Daoy (cell line): Measurements from ENCODE around the gene DNM3. TPM values are rescaled to one million over a fixed set of nuclear protein-coding genes. Genes with fewer than 3 reads are reported as not detected.
"Not testable (repeated sequence)": the region's sequence is repeated elsewhere in the genome, so short reads cannot be mapped to it uniquely, and the experiment has no call there.

ENCODE experiments used
- DNase-seq: peaks from one replicate; pipeline ENCODE4 v3.0.0-alpha.2; 2015; ENCODE audit warnings: low read depth
- total RNA-seq: library from RNA; depleted of rRNA; stranded (reverse); fragments of >200 nt; shearing (Covaris generic); gene quantifications from 2 replicates; pipeline ENCODE4 v1.2.3, GENCODE V29; 2014

The DNM3 gene
- total RNA-seq, 1 experiment from 2014 or later: 4.5 TPM

GRCh38 chr1:172024516-172024915 is 183.2 kb downstream of the DNM3 start:
- peak; percentile 11 for DNase-seq

- peak; percentile 32 for DNase-seq
Measured at GRCh38 chr1:172024944-172025738, 183.8 kb downstream of the DNM3 start.

GRCh38 chr1:172040466-172040865 is 199.2 kb downstream of the DNM3 start:
- peak; percentile 82 for DNase-seq

GRCh38 chr1:172041102-172041501 is 199.8 kb downstream of the DNM3 start:
- no peak for DNase-seq

- peak; percentile 16 for DNase-seq
Measured at GRCh38 chr1:172041742-172042141, 200.4 kb downstream of the DNM3 start.

GRCh38 chr1:172043900-172044299 is 202.6 kb downstream of the DNM3 start:
- DNase-seq: no peak

- DNase-seq: no peak
Measured at GRCh38 chr1:172051898-172052297, 210.6 kb downstream of the DNM3 start.

- no peak for DNase-seq
Measured at GRCh38 chr1:172054172-172054571, 212.9 kb downstream of the DNM3 start.

- not testable (repeated sequence) for DNase-seq
Measured at GRCh38 chr1:172055816-172056419, 214.6 kb downstream of the DNM3 start.

- DNase-seq: no peak
Measured at GRCh38 chr1:172068334-172068733, 227.0 kb downstream of the DNM3 start.

- DNase-seq: no peak
Measured at GRCh38 chr1:172069051-172069450, 227.8 kb downstream of the DNM3 start.

- no peak for DNase-seq
Measured at GRCh38 chr1:172069534-172069933, 228.2 kb downstream of the DNM3 start.

GRCh38 chr1:172070055-172070454 is 228.8 kb downstream of the DNM3 start:
- DNase-seq: no peak

GRCh38 chr1:172071746-172072145 is 230.4 kb downstream of the DNM3 start:
- no peak for DNase-seq

- not testable (repeated sequence) for DNase-seq
Measured at GRCh38 chr1:172079859-172080258, 238.6 kb downstream of the DNM3 start.

GRCh38 chr1:172083191-172083590 is 241.9 kb downstream of the DNM3 start:
- no peak for DNase-seq

- no peak for DNase-seq
Measured at GRCh38 chr1:172084876-172085275, 243.6 kb downstream of the DNM3 start.

- DNase-seq: no peak
Measured at GRCh38 chr1:172085317-172085716, 244.0 kb downstream of the DNM3 start.

- no peak for DNase-seq
Measured at GRCh38 chr1:172086137-172086536, 244.8 kb downstream of the DNM3 start.

- DNase-seq: no peak
Measured at GRCh38 chr1:172088256-172088655, 247.0 kb downstream of the DNM3 start.

GRCh38 chr1:172089768-172090510 is 248.6 kb downstream of the DNM3 start:
- DNase-seq: peak; percentile 84

GRCh38 chr1:172090511-172090817 is 249.2 kb downstream of the DNM3 start:
- DNase-seq: no peak

- no peak for DNase-seq
Measured at GRCh38 chr1:172095846-172096245, 254.5 kb downstream of the DNM3 start.
